Mesenchymal stem cell (in vitro differentiated cells and primary cell): ENCODE data around the gene CACNA1I.

Experiments used
- DNase-seq: peaks from one replicate; pipeline ENCODE4 v3.0.0-alpha.2; 2013
- H2AFZ ChIP-seq: one replicate; pipeline ENCODE4 v1.6.1; 2013; ENCODE audit warnings: low read depth, mild to moderate bottlenecking, control low read depth, inconsistent platforms, low read length, moderate library complexity
- H2AK5ac ChIP-seq: 2 replicates; pipeline ENCODE4 v1.6.1; 2013; ENCODE audit warnings: low read length, moderate library complexity, mild to moderate bottlenecking, inconsistent platforms; ENCODE audit not compliant: severe bottlenecking
- H2BK120ac ChIP-seq: one replicate; pipeline ENCODE4 v1.6.1; 2013; ENCODE audit warnings: low read depth, mild to moderate bottlenecking, inconsistent platforms, low read length, moderate library complexity
- H2BK12ac ChIP-seq, 2 experiments: one replicate each; pipeline ENCODE4 v1.6.1; 2013; ENCODE audit warnings: inconsistent platforms in 2 of 2, low read length in 2 of 2, mild to moderate bottlenecking in 2 of 2, moderate library complexity in 2 of 2, control low read depth in 1 of 2
- H2BK15ac ChIP-seq: one replicate; pipeline ENCODE4 v1.6.1; 2013; ENCODE audit warnings: mild to moderate bottlenecking, low read depth, inconsistent platforms; ENCODE audit not compliant: poor library complexity, severe bottlenecking
- H2BK5ac ChIP-seq: 2 replicates; pipeline ENCODE4 v1.6.1; 2013; ENCODE audit warnings: low read depth, mild to moderate bottlenecking, low read length, control low read depth, inconsistent platforms; ENCODE audit not compliant: poor library complexity, severe bottlenecking
- H3K14ac ChIP-seq, 2 experiments: one replicate each; pipeline ENCODE4 v1.6.1; 2013; ENCODE audit warnings: inconsistent platforms in 2 of 2, low read length in 2 of 2, control low read depth in 1 of 2, mild to moderate bottlenecking in 1 of 2, moderate library complexity in 1 of 2
- H3K18ac ChIP-seq, 2 experiments: one replicate each; pipeline ENCODE4 v1.6.1; 2013; ENCODE audit warnings: inconsistent platforms in 2 of 2, low read length in 2 of 2, control low read depth in 1 of 2, low read depth in 1 of 2, mild to moderate bottlenecking in 1 of 2
- H3K23ac ChIP-seq, 2 experiments: one replicate each; pipeline ENCODE4 v1.6.1; 2013; ENCODE audit warnings: inconsistent platforms in 2 of 2, low read length in 2 of 2, mild to moderate bottlenecking in 2 of 2, moderate library complexity in 2 of 2, control low read depth in 1 of 2
- H3K27ac ChIP-seq: 2 replicates; pipeline ENCODE4 v1.5.1; 2013; ENCODE audit warnings: mild to moderate bottlenecking, moderate library complexity, low read length, control low read depth, inconsistent platforms; ENCODE audit not compliant: poor library complexity, severe bottlenecking
- H3K27me3 ChIP-seq, 2 experiments: 2 replicates each; pipeline versions ENCODE4 v1.6.1 to v1.7.0; 2013; ENCODE audit warnings: low read length in 2 of 2, mild to moderate bottlenecking in 2 of 2, moderate library complexity in 2 of 2, control low read depth in 1 of 2, inconsistent platforms in 1 of 2; ENCODE audit not compliant: control insufficient read depth in 1 of 2, insufficient read depth in 1 of 2
- H3K36me3 ChIP-seq, 2 experiments: 2 replicates each; pipeline versions ENCODE4 v1.6.1 to v1.7.0; 2013; ENCODE audit warnings: low read length in 2 of 2, control low read depth in 1 of 2, inconsistent platforms in 1 of 2, low read depth in 1 of 2, mild to moderate bottlenecking in 1 of 2; ENCODE audit not compliant: insufficient read depth in 2 of 2, control insufficient read depth in 1 of 2
- H3K4ac ChIP-seq, 2 experiments: one replicate each; pipeline ENCODE4 v1.6.1; 2013; ENCODE audit warnings: inconsistent platforms in 2 of 2, low read length in 2 of 2, mild to moderate bottlenecking in 2 of 2, moderate library complexity in 2 of 2, control low read depth in 1 of 2, low read depth in 1 of 2
- H3K4me1 ChIP-seq: 2 replicates; pipeline ENCODE4 v1.6.1; 2013; ENCODE audit warnings: low read depth, low read length, control low read depth; ENCODE audit not compliant: control insufficient read depth, insufficient read depth
- H3K4me2 ChIP-seq: 2 replicates; pipeline ENCODE4 v1.6.1; 2013; ENCODE audit warnings: low read length, mild to moderate bottlenecking, inconsistent platforms; ENCODE audit not compliant: poor library complexity, severe bottlenecking
- H3K4me3 ChIP-seq, 2 experiments: 2 replicates each; pipeline versions ENCODE4 v1.5.1 to v1.7.0; 2013; ENCODE audit warnings: low read length in 2 of 2, mild to moderate bottlenecking in 2 of 2, control low read depth in 1 of 2, low read depth in 1 of 2; ENCODE audit not compliant: insufficient read depth in 1 of 2
- H3K79me1 ChIP-seq: replicated peaks from 2 replicates; pipeline ENCODE4 v1.6.1; 2013; ENCODE audit warnings: mild to moderate bottlenecking, control low read depth, low read length, inconsistent platforms; ENCODE audit not compliant: poor library complexity, severe bottlenecking
- H3K9ac ChIP-seq: 2 replicates; pipeline ENCODE4 v1.7.0; 2013; ENCODE audit warnings: mild to moderate bottlenecking, low read length, moderate library complexity
- H3K9me3 ChIP-seq: 2 replicates; pipeline ENCODE4 v1.7.0; 2013; ENCODE audit warnings: mild to moderate bottlenecking, low read length; ENCODE audit not compliant: control insufficient read depth
- H4K8ac ChIP-seq: one replicate; pipeline ENCODE4 v1.6.1; 2013; ENCODE audit warnings: inconsistent platforms, mild to moderate bottlenecking, low read length, moderate library complexity
- H4K91ac ChIP-seq: one replicate; pipeline ENCODE4 v1.6.1; 2013; ENCODE audit warnings: mild to moderate bottlenecking, low read length, inconsistent platforms
- WGBS: methylation state at CpG from one replicate; pipeline ENCODE4 v1.1.7; 2013; ENCODE audit warnings: mixed read lengths; 5-methylcytosine and 5-hydroxymethylcytosine counted together

CACNA1I gene

GRCh38 chr22:39723899-39724351 is 153.4 kb downstream of the CACNA1I start:
- peak; percentile 26 for DNase-seq
- H3K4me2 ChIP-seq = no peak overlapping the region
- H3K18ac ChIP-seq = no peak overlapping the region
- H3K4ac ChIP-seq = no peak overlapping the region
- no peak overlapping the region for H2BK12ac ChIP-seq
- no peaks in the 10 kb centered on the region for H3K9me3 ChIP-seq
- no peaks in the 10 kb centered on the region for H3K36me3 ChIP-seq
- no peak overlapping the region for H3K23ac ChIP-seq
- no peak overlapping the region for H4K8ac ChIP-seq
- H3K79me1 ChIP-seq = no peaks in the 10 kb centered on the region
- no peak overlapping the region for H2AFZ ChIP-seq
- H3K4me3 ChIP-seq = no peak overlapping the region
- no peak overlapping the region for H2BK15ac ChIP-seq
- peaks cover 65 to 77% of the 10 kb centered on the region in 2 experiments for H3K27me3 ChIP-seq
- no peak overlapping the region for H2BK120ac ChIP-seq
- H3K4me1 ChIP-seq = peaks cover 2% of the 10 kb centered on the region
- no peak overlapping the region for H4K91ac ChIP-seq
- H3K9ac ChIP-seq = no peak overlapping the region
- no peak overlapping the region for H2BK5ac ChIP-seq
- H2AK5ac ChIP-seq = no peak overlapping the region
- 69% methylated on average over 3 of the region's 3 CpGs for WGBS
- no peak overlapping the region for H3K27ac ChIP-seq
- H3K14ac ChIP-seq = no peak overlapping the region

GRCh38 chr22:39724390-39724789 is 153.8 kb downstream of the CACNA1I start:
- Histone ChIP-seq H3K9ac (no peak overlapping the region), H3K9me3 (no peaks in the 10 kb centered on the region), H2BK12ac (no peak overlapping the region), H3K14ac (no peak overlapping the region), H3K36me3 (no peaks in the 10 kb centered on the region), H3K4me3 (no peak overlapping the region), H3K27me3 (peaks cover 65 to 77% of the 10 kb centered on the region in 2 experiments), H3K4me1 (peaks cover 2% of the 10 kb centered on the region), H2BK5ac (no peak overlapping the region), H3K23ac (no peak overlapping the region), H2AK5ac (no peak overlapping the region), H2BK15ac (no peak overlapping the region), H3K18ac (no peak overlapping the region), H2BK120ac (no peak overlapping the region), H3K27ac (no peak overlapping the region), H3K4me2 (no peak overlapping the region), H3K79me1 (no peaks in the 10 kb centered on the region), H3K4ac (no peak overlapping the region), H2AFZ (no peak overlapping the region), H4K91ac (peak overlapping the region; percentile 54), H4K8ac (no peak overlapping the region)
- WGBS = 76% methylated on average over 4 of the region's 4 CpGs
- no peak for DNase-seq

- Histone ChIP-seq H2BK12ac (no peak overlapping the region), H2BK5ac (no peak overlapping the region), H2AFZ (no peak overlapping the region), H2AK5ac (no peak overlapping the region), H3K4me2 (no peak overlapping the region), H3K4me1 (no peaks in the 10 kb centered on the region), H2BK120ac (no peak overlapping the region), H3K27me3 (peaks cover 61 to 77% of the 10 kb centered on the region in 2 experiments), H4K8ac (no peak overlapping the region), H3K14ac (no peak overlapping the region), H3K27ac (no peak overlapping the region), H3K36me3 (no peaks in the 10 kb centered on the region), H3K23ac (no peak overlapping the region), H3K9ac (no peak overlapping the region), H3K4me3 (no peak overlapping the region), H2BK15ac (no peak overlapping the region), H3K4ac (no peak overlapping the region), H3K79me1 (no peaks in the 10 kb centered on the region), H3K9me3 (no peaks in the 10 kb centered on the region), H4K91ac (no peak overlapping the region), H3K18ac (no peak overlapping the region)
- DNase-seq = no peak
- WGBS = 86% methylated on average over 9 of the region's 9 CpGs
These were observed 154.3 kb downstream of the CACNA1I start for GRCh38 chr22:39724857-39725256.

DNA sequence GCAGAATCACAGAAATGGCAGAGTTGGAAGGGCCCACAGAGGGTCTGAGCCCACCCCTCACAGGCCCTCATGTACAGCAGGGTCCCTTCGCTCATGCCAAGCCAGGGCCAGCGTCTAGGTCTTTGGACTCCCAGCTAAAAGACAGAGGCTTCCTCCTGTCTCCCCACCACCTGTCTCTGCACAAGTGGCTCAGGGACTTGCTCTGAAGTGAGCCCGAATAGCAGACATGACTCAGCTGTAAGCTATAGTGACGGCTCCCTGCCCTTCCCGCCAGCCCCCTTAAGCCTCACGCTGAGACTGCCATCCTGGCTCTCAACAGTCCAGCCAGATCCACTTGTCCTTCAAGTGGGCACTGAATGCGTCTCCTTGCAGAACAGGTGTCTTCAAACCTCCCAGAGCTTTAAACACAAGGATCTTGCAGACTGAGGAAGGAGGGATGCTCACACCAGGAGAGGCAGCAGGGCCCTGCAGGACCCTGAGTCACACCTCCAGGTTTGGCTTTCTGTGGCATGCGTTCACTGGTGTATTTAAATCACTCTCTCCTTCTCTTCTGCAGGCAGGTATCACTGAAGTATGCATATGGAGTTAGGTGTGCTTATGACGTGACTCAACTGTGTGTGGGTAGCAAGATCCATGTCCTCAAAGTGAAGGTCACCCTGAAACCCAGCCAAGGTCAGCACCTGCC is 154.9 kb downstream of the CACNA1I start:
- WGBS = 84% methylated on average over 9 of the region's 9 CpGs

More for the DNA sequence above, 154.9 kb downstream of the CACNA1I start:
- Histone ChIP-seq H3K4me1 (no peaks in the 10 kb centered on the region), H2BK12ac (no peak overlapping the region), H2BK15ac (no peak overlapping the region), H4K91ac (no peak overlapping the region), H3K4me2 (no peak overlapping the region), H2BK5ac (no peak overlapping the region), H3K23ac (no peak overlapping the region), H3K4ac (no peak overlapping the region), H3K9ac (no peak overlapping the region), H3K18ac (no peak overlapping the region), H2AFZ (no peak overlapping the region), H2BK120ac (no peak overlapping the region), H2AK5ac (no peak overlapping the region), H3K27ac (no peak overlapping the region), H3K27me3 (peaks cover 54 to 75% of the 10 kb centered on the region in 2 experiments), H4K8ac (no peak overlapping the region), H3K4me3 (no peak overlapping the region), H3K79me1 (no peaks in the 10 kb centered on the region), H3K36me3 (no peaks in the 10 kb centered on the region), H3K9me3 (no peaks in the 10 kb centered on the region), H3K14ac (no peak overlapping the region)
- no peak for DNase-seq
